NCI-H524 treated with DMSO at 0.1 percent for 48 hours (cell line): ENCODE results near the gene NUP188.

Experiments used
- DNase-seq: peaks from one replicate; lab custom pipeline; 2025; lab: John Stamatoyannopoulos, UW

Gene NUP188

DNA sequence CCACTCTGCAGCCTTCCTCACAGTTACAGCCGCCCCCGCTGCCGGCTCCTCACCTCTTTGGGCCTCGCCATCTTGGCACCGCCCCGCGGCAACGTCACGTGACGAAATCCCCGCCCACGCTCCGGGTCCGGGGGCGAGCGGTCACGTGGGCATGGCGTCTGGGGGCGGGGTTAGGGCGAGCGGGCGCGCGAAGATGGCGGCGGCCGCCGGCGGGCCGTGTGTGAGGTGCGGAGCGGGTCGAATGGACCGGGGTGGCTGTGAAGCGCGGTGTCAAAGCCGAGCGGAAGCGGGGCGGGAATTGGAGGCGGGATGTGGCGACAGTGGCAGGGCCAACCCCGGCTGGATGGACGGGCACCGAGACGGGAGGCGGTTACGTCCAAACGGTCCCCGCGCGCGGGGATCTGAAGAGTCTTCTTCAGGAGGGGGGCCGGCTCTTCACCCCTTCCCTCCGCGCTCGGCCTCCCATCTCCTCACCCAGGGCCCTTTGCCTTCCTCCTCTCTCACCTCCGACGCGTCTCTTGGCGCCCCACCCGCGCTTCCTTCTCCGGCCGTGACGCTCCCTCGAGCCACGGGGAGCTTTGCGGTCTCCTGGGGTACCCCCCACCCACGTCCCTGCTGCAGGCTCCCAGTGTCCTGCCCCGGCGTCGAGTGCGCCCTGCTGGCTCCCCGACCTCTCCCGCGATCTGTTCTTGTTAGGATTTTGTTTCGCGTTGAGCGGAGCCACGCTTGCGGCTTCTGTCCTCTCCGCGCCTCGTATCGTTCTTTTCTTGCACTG lies at the start of gene NUP188, which contains the start of gene DOLK:
NUP188 (plus strand) TSS at position 173 of the 775 bp plus-strand sequence; CDS start at position 194, 21 bp downstream.
DOLK (minus strand) TSS at position 77 of the 775 bp plus-strand sequence. CDS start 300 bp downstream, outside the sequence.
- DNase-seq = peak; percentile 63

- no peak for DNase-seq
Measured at GRCh38 chr9:128898382-128898781, 49.1 kb upstream of the NUP188 start.

GRCh38 chr9:128898845-128899565 lies 48.5 kb upstream of the NUP188 start:
- DNase-seq = no peak

DNA sequence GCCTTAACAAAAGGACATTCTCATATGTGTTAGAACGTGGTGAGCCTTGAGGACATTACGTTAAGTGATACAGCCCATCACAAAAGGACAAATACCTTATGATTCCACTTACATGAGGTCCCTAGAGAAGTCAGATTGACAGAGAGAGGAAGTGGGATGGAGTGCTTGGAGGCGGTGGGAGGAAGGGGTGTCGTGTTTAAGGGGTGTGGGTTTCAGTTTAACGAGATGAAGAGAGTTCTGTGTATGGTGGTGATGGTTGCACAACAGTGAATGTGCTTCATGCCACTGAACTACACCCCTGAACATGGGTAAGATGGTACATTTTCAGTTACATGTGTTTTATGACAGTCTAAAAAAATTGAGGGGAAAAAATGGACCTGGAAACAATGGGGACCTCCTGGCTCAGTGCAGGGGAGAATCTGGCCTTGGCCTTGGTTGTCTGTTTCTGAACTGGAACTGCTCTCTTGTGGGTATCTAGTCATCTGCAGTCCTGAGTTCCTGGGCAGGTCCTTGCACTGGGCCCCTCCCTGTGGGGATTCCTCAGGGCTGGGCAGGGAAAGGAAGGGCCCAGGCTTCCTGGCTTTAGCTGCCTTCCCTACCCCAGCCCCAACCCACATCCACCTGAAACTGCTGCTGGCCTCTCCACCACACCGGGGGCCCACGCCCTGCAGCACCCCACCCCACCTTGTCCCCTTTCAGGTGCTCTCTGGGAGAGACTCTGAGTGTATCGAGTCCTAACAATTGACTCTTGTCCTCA lies 47.8 kb upstream of the NUP188 start:
- no peak for DNase-seq

DNA sequence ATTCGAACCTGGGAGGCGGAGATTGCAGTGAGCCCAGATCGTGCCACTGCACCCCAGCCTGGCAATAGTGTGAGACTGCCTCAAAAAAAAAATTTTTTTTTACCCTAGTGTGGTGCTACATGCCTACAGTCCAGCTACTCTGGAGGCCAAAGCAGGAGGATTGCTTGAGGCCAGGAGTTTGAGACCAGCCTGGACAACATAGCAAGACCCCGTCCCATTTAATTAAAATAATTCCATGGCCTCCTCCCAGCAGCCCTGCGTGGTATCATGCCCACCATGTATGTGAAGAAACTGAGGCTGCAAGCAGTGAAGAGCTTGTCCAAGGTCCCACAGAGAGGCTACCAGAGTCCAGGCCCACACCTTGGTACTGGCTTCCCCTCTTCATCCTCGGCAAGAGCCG lies 46.1 kb upstream of the NUP188 start:
- no peak for DNase-seq

DNA sequence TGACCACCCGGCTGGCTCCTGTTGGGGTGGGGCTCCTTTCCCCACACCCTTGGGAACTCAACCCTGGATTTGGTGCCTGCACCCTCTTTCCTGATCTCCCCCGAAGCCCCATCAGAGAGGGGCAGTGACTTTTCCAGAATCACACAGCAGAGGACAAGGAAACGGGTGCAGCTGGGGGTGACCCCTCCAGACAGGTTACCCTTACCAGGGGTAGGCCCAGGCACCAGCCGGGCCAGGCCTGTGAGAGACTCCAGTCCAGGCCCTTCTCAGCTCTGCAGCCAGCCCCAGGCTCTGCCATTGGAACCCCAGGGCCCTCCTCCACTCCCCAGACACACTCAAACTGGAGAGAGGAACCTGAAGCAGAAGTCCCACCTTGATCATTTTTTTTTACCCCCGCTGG lies 45.7 kb upstream of the NUP188 start:
- no peak for DNase-seq

GRCh38 chr9:128902351-128903078 lies 45.0 kb upstream of the NUP188 start:
- no peak for DNase-seq

DNA sequence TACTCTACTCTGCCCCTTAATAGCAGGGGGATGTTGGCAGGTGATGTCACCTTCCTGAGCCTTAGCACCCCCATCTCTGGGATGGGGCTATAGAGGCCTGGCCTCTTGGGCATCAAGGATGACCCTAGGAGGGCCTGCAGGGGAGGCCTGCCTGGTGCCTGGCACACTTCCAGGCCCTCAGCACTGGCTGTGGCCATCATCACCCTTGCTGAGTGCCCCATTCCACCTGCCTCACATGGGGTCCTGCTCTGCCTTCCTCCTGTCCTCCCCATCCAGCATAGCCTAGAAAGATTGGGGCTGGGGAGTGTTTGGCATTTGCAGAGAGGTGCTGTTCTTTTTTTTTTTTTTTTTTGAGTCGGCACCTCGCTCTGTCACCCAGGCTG lies 44.4 kb upstream of the NUP188 start:
- DNase-seq = no peak

DNA sequence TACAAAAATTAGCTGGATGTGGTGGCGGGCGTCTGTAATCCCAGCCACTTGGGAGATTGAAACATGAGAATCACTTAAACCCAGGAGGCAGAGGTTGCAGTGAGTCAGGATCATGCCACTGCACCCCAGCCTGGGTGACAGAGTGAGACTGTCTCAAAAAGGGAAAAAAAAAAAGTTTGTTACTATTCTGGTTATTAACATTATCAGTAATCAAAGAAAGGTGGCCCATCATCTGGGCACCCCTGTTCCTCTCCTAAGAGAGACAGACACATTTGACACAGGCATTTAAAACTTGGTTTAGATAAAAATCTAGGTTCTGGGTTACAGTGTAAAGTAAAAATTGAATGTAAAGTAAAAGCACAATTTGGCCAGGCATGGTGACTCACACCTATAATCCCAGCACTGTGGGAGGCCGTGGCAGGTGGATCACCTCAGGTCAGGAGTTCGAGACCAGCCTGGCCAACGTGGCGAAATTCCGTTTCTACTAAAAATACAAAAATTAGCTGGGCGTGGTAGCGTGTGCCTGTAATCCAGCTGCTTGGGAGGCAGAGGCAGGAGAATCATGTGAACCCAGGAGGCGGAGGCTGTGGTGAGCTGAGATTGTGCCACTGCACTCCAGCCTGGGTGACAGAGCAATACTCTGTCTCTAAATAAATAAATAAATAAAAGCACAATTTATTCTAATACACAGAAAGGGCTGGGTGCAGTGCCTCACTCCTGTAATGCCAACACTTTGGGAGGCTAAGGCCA lies 43.5 kb upstream of the NUP188 start:
- no peak for DNase-seq

- DNase-seq = no peak
Measured at GRCh38 chr9:128905964-128906363, 41.5 kb upstream of the NUP188 start.

- no peak for DNase-seq
Measured at GRCh38 chr9:128906741-128907140, 40.8 kb upstream of the NUP188 start.

GRCh38 chr9:128908372-128908771 lies 39.1 kb upstream of the NUP188 start:
- DNase-seq = no peak

GRCh38 chr9:128909859-128910258 lies 37.6 kb upstream of the NUP188 start:
- no peak for DNase-seq

DNA sequence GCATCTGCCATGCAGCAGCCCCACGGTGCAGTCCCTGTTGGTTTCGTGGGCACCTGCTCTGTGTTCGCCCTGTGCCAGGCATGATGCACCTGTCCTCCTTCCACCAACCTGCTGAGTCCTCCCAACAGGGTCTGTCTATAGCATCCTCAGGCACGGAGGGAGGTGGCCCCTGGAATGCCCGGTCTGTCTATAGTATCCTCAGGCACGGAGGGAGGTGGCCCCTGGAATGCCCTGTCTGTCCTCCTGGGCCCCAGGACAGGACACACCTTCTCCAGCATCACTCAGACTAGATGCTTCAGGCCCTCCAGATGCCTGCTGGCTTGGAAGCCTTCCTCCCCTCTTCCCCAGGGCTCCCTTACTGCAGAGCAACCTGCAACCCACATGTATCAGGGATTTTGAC lies 36.6 kb upstream of the NUP188 start:
- DNase-seq = no peak

DNA sequence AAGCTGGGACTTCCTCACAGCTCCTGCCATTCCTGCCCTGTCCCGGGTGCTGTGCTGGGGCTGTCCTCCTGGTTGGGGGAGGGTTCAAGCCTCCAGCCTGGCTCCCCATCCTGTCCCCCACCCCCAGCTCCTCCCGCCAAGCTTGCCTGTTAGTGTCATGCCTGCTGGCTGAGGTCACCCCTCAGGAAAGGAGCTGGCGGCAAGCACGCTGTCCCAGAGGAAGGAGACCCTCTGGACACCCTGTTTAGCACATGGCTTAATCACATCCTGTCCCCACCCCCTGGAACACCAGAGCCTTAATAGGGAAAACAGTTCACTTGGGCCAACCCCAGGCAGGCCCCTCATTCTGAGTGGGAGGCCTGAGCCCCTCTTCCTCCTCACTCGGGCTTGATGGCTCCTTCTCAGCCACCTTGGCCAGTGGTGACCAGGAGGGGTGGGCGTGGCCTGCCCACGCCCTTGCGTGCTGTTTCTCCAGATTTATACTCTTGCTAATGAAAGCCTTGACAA lies 35.9 kb upstream of the NUP188 start:
- no peak for DNase-seq

DNA sequence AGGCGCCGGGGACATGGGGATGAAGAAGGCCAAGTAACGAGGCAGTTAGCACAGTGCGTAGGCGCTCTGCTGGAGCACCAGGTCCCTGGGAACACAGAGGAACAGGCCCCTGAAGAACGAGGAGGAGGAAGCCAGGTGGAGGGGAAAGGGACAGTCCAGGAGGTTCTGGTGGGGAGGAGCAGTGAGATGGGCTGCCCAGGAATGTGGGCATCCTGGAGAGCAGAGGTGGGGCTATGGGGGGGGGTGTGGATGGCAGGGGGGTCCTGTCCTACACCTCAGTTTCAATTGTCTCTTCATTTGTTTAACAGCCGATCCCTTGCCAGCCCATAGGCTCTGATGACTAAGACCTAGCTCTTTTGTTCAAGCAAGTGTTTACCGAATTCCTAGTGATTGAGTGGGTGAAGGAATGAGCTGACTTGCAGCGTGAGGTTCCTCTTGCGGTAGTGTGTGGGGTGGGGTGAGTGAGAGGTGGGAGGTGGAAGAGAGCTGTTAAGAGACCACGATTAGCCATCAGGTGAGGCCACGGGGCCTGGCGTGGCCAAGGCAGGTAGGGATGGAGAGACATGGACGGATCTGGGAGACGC lies 35.1 kb upstream of the NUP188 start:
- no peak for DNase-seq

GRCh38 chr9:128913048-128913900 lies 34.2 kb upstream of the NUP188 start:
- DNase-seq = no peak

DNA sequence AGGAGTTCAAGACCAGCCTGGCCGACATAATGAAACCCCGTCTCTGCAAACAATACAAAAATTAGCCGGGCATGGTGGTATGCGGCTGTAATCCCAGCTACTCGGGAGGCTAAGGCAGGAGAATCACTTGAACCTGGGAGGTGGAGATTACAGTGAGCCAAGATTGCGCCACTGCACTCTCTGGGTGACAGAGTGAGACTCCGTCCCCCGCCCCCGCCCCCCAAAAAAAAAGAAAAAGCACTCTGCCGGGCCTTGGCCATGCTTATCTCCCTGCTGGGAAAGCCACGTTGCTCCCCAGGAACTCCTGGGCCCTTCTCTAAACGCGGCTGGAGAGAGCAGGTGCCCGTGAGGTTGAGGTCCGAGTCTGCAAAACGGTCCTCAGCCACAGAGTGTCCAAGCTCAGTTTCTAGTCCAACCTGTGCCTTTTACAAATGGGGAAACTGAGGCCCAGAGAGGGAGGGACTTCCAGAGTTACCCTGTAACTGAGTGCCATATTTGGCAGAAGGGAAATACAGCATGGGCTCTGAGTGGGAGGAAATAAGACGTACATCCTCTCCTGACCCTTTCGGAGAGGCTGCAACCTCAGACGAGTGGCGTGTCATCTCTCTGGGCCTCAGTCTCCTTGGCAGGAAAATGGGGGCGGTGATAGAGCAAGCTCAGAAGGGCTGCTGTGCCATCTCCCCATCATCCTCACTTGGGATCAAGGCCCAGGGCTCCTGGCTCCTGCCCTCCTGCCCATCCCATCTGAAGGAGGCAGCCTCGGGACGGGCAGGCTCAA lies 33.3 kb upstream of the NUP188 start:
- DNase-seq = no peak

- no peak for DNase-seq
Measured at GRCh38 chr9:128916204-128916603, 31.3 kb upstream of the NUP188 start.
